GM12878 (cell line): Measurements from ENCODE around the gene FBF1. TPM values are rescaled to one million over a fixed set of nuclear protein-coding genes. Genes with fewer than 3 reads are reported as not detected.
A peak's percentile ranks its signal among the peaks of the same experiment; 100 is the strongest.

Source experiments
- BCL11A ChIP-seq: IDR thresholded peaks from 2 replicates; pipeline ENCODE4 v1.6.1; 2011; ENCODE audit warnings: low read depth, low read length
- CBFB ChIP-seq: IDR thresholded peaks from 2 replicates; pipeline ENCODE4 v1.6.1; 2016; ENCODE audit warnings: antibody characterized with exemption, low read depth
- CBX5 ChIP-seq: sonication (generic); IDR thresholded peaks from 2 replicates; pipeline ENCODE4 v1.6.1; 2016; ENCODE audit warnings: low read depth, moderate library complexity, mild to moderate bottlenecking, inconsistent platforms
- CEBPB ChIP-seq, 2 experiments: fragments of 150-350 bp in 1 of 2; IDR thresholded peaks; 2 replicates each; pipeline ENCODE4 v1.6.1; 2012 to 2014; ENCODE audit warnings: low read depth in 2 of 2, low read length in 2 of 2, borderline replicate concordance in 1 of 2, inconsistent platforms in 1 of 2
- CHD1 ChIP-seq: IDR thresholded peaks from 2 replicates; pipeline ENCODE4 v1.6.1; 2012; ENCODE audit warnings: low read depth, low read length, improper control_type of control experiment
- E2F4 ChIP-seq: IDR thresholded peaks from 2 replicates; pipeline ENCODE4 v1.6.1; 2012; ENCODE audit warnings: low read depth, low read length, improper control_type of control experiment
- EZH2 ChIP-seq: IDR thresholded peaks from 2 replicates; pipeline ENCODE4 v1.6.1; 2012; ENCODE audit warnings: low read depth, mild to moderate bottlenecking, control low read depth, inconsistent platforms, low read length, borderline replicate concordance; ENCODE audit not compliant: control insufficient read depth
- FOXM1 ChIP-seq: IDR thresholded peaks from 2 replicates; pipeline ENCODE4 v1.6.1; 2012; ENCODE audit warnings: low read depth, mild to moderate bottlenecking, inconsistent platforms, low read length, moderate library complexity
- GABPA ChIP-seq: IDR thresholded peaks from 2 replicates; pipeline ENCODE4 v1.6.1; 2014; ENCODE audit warnings: antibody characterized with exemption, low read depth, mild to moderate bottlenecking, inconsistent platforms
- HDAC6 ChIP-seq: fragments of 200-600 bp; sonication (generic); IDR thresholded peaks from one replicate; pipeline ENCODE4 v1.8.0; 2017; ENCODE audit warnings: antibody characterized with exemption; ENCODE audit not compliant: unreplicated experiment
- IRF4 ChIP-seq: IDR thresholded peaks from 2 replicates; pipeline ENCODE4 v1.6.1; 2011; ENCODE audit warnings: low read depth, low read length
- LARP7 ChIP-seq: fragments of 450-650 bp; IDR thresholded peaks from 2 replicates; pipeline ENCODE4 v1.6.1; 2017; ENCODE audit warnings: mild to moderate bottlenecking
- MTA3 ChIP-seq: IDR thresholded peaks from 2 replicates; pipeline ENCODE4 v1.6.1; 2012; ENCODE audit warnings: low read length, inconsistent platforms, borderline replicate concordance
- NFXL1 ChIP-seq: fragments of 450-650 bp; IDR thresholded peaks from 2 replicates; pipeline ENCODE4 v1.6.1; 2017; ENCODE audit warnings: antibody characterized with exemption, mild to moderate bottlenecking, borderline replicate concordance
- NR2F1 ChIP-seq: fragments of 450-650 bp; conservative IDR thresholded peaks from 2 replicates; pipeline ENCODE4 v1.6.1; 2017; ENCODE audit warnings: mild to moderate bottlenecking
- PKNOX1 ChIP-seq: fragments of 450-650 bp; IDR thresholded peaks from 2 replicates; pipeline ENCODE4 v1.6.1; 2016; ENCODE audit warnings: mild to moderate bottlenecking
- POLR2A ChIP-seq: IDR thresholded peaks from 2 replicates; pipeline ENCODE4 v1.6.1; 2011; ENCODE audit warnings: low read depth, mild to moderate bottlenecking, low read length
- RBBP5 ChIP-seq: fragments of 200-600 bp; sonication (generic); conservative IDR thresholded peaks from 2 replicates; pipeline ENCODE4 v1.6.1; 2016
- STAT3 ChIP-seq: IDR thresholded peaks from 2 replicates; pipeline ENCODE4 v1.6.1; 2011; ENCODE audit warnings: low read depth, low read length, improper control_type of control experiment
- SUZ12 ChIP-seq: fragments of 200-600 bp; sonication (generic); IDR thresholded peaks from one replicate; pipeline ENCODE4 v1.6.1; 2018; ENCODE audit warnings: antibody characterized with exemption, mild to moderate bottlenecking; ENCODE audit not compliant: unreplicated experiment
- TBL1XR1 ChIP-seq: IDR thresholded peaks from 2 replicates; pipeline ENCODE4 v1.6.1; 2012; ENCODE audit warnings: low read depth, low read length, improper control_type of control experiment
- TCF3 ChIP-seq: IDR thresholded peaks from 2 replicates; pipeline ENCODE4 v1.6.1; 2012; ENCODE audit warnings: low read depth, mild to moderate bottlenecking, low read length, borderline replicate concordance; ENCODE audit not compliant: insufficient read depth
- USF1 ChIP-seq: IDR thresholded peaks from 2 replicates; pipeline ENCODE4 v1.6.1; 2011; ENCODE audit warnings: borderline replicate concordance, low read depth, mild to moderate bottlenecking, moderate library complexity, mixed read lengths, low read length; ENCODE audit not compliant: insufficient read depth; ENCODE audit errors: extremely low read length
- ZNF687 ChIP-seq: fragments of 450-650 bp; IDR thresholded peaks from 2 replicates; pipeline ENCODE4 v1.6.1; 2017; ENCODE audit warnings: mild to moderate bottlenecking, moderate library complexity
- polyA plus RNA-seq, 11 experiments: library from polyadenylated mRNA; depleted of rRNA in 4 of 11; unstranded in 6 of 11; stranded (reverse) in 5 of 11; fragments of >200 nt; fragmentation: Nextera tagmentation in 4 of 11; fragmentation: Illumina TruSeq in 1 of 11; extraction: Ambion mirVana in 4 of 11; extraction: Trizol in 1 of 11; gene quantifications; 1 replicate in 1 of 11; 2 replicates in 10 of 11; pipeline versions ENCODE4 v1.2.1 to v1.2.3, GENCODE V29; 2011 to 2016; ENCODE audit warnings: inconsistent platforms in 2 of 11, missing spikeins in 2 of 11, low read depth in 1 of 11
- total RNA-seq, 4 experiments: library from RNA; depleted of rRNA in 3 of 4; stranded (reverse); fragments of >200 nt in 3 of 4; fragmentation: Illumina TruSeq in 1 of 4; extraction: Trizol in 1 of 4; gene quantifications; 2 replicates each; pipeline versions ENCODE4 v1.2.1 to v1.2.3, GENCODE V29; 2013 to 2021

The FBF1 gene
- total and polyA plus RNA-seq, 10 of the 15 experiments (the other 5 are each of a cell fraction or from before 2014, with no cell fraction given), result 0.29 to 15.0 (median 7.0) TPM

GRCh38 chr17:75940727-75941441 is at the start of gene FBF1 (continued):
- TF ChIP-seq PKNOX1, result peak; percentile 31; the same call in 1 of the 2 replicates
- TF ChIP-seq ZNF687, result no peak
- peak; percentile 54; the same call in 1 of the 2 replicates for TF ChIP-seq TBL1XR1
- TF ChIP-seq CHD1, result no peak
- TF ChIP-seq STAT3, result no peak
- TF ChIP-seq HDAC6, result no peak
- TF ChIP-seq MTA3, result no peak
- TF ChIP-seq EZH2, result no peak
- TF ChIP-seq SUZ12, result no peak
- TF ChIP-seq LARP7, result peak; percentile 78
- no peak for TF ChIP-seq GABPA
- TF ChIP-seq NR2F1, result no peak
- peak; percentile 94 for TF ChIP-seq POLR2A
- 0 out of 2 replicates have a peak, but pooled peaks have one; percentile 34 for TF ChIP-seq TCF3
- no peak for TF ChIP-seq USF1
- TF ChIP-seq RBBP5, result no peak
- TF ChIP-seq E2F4, result peak; percentile 75
- no peak for TF ChIP-seq FOXM1
- no peak for TF ChIP-seq CBX5
- no peak for TF ChIP-seq CBFB
- TF ChIP-seq NFXL1, result no peak
- TF ChIP-seq CEBPB (IDR thresholded peaks at IDR 0.05; ENCODE audit: borderline replicate concordance in 1 of 2, low read depth in 2 of 2, low read length in 2 of 2), result no peak
- TF ChIP-seq IRF4, result no peak
- TF ChIP-seq BCL11A, result no peak
